Right atrium auricular region (tissue), 2 donors: ENCODE measurements around the gene IRF9. TPM values are rescaled to one million over a fixed set of nuclear protein-coding genes. Genes with fewer than 3 reads are reported as not detected.

Experiments used
- DNase-seq: peaks from one replicate; pipeline ENCODE4 v3.0.0-alpha.2; 2019; ENCODE audit warnings: low spot score
- H3K27ac ChIP-seq, 2 donors: fragments of 200-600 bp; sonication (generic); 1 replicate in 1 of 2; 2 replicates in 1 of 2; pipeline ENCODE4 v1.5.1; 2016 to 2019
- H3K27me3 ChIP-seq, 2 donors: fragments of 200-600 bp; sonication (generic); one replicate each; pipeline versions ENCODE4 v1.5.1 to v1.6.0; 2017 to 2019
- H3K36me3 ChIP-seq: fragments of 200-600 bp; sonication (generic); one replicate; pipeline ENCODE4 v1.5.1; 2016
- H3K4me1 ChIP-seq, 2 donors: fragments of 200-600 bp; sonication (generic); one replicate each; pipeline versions ENCODE4 v1.5.1 to v1.6.0; 2017 to 2019
- H3K4me3 ChIP-seq, 2 donors: fragments of 200-600 bp; sonication (generic); 1 replicate in 1 of 2; 2 replicates in 1 of 2; pipeline ENCODE4 v1.5.1; 2017 to 2019; ENCODE audit warnings: mild to moderate bottlenecking in 1 of 2, moderate library complexity in 1 of 2
- H3K9me3 ChIP-seq, 2 donors: fragments of 200-600 bp; sonication (generic); one replicate each; pipeline ENCODE4 v1.5.1; 2019
- CTCF ChIP-seq, 2 donors: fragments of 200-600 bp; sonication (generic); IDR thresholded peaks; one replicate each; pipeline ENCODE4 v1.5.1; 2019; ENCODE audit warnings: antibody characterized with exemption in 2 of 2
- total RNA-seq, 2 donors: library from RNA; depleted of rRNA; stranded (reverse); fragments of >200 nt; gene quantifications; one replicate each; pipeline ENCODE4 v1.1.0, GENCODE V29; 2016

IRF9 gene
- total RNA-seq, 2 donors from 2014 or later, result 29.2 to 33.1 TPM

GRCh38 chr14:24186831-24187538 lies 25.9 kb downstream of the IRF9 start:
- H3K27me3 ChIP-seq, result no peaks in the 10 kb centered on the region
- H3K9me3 ChIP-seq, result no peaks in the 10 kb centered on the region
- H3K27ac ChIP-seq, result no peak overlapping the region
- peaks cover 33% of the 10 kb centered on the region for H3K36me3 ChIP-seq
- no peak overlapping the region for H3K4me3 ChIP-seq
- no peak for TF ChIP-seq CTCF (IDR thresholded peaks at IDR 0.05)
- peaks cover 0 to 19% of the 10 kb centered on the region in 2 donors for H3K4me1 ChIP-seq
- no peak for DNase-seq

- Histone ChIP-seq H3K27ac (peak overlapping the region in 1 of 2 donors; percentile 64), H3K27me3 (no peaks in the 10 kb centered on the region), H3K9me3 (no peaks in the 10 kb centered on the region), H3K36me3 (peaks cover 33% of the 10 kb centered on the region), H3K4me1 (peaks cover 0 to 19% of the 10 kb centered on the region in 2 donors), H3K4me3 (peak overlapping the region in 1 of 2 donors; percentile 78)
- DNase-seq, result no peak
- TF ChIP-seq CTCF (IDR thresholded peaks at IDR 0.05), result no peak
Observed at GRCh38 chr14:24187539-24187915, 26.5 kb downstream of the IRF9 start.

- Histone ChIP-seq H3K4me1 (peaks cover 0 to 19% of the 10 kb centered on the region in 2 donors), H3K4me3 (peak within 1 kb of the TSS; percentile 66 to 78), H3K27me3 (no peaks in the 10 kb centered on the region), H3K9me3 (no peaks in the 10 kb centered on the region), H3K36me3 (peaks cover 29% of the 10 kb centered on the region), H3K27ac (peak within 1 kb of the TSS; percentile 61 to 64)
- DNase-seq, result peak; percentile 98
- no peak for TF ChIP-seq CTCF (IDR thresholded peaks at IDR 0.05)
Observed at GRCh38 chr14:24188251-24189058, 27.4 kb downstream of the IRF9 start, which contains the start of gene IPO4. Gene IPO4 (minus strand): TSS chr14:24188816. CDS start chr14:24188787, 29 bp downstream.

GRCh38 chr14:24189059-24189375 lies 28.0 kb downstream of the IRF9 start:
- Histone ChIP-seq H3K27me3 (no peaks in the 10 kb centered on the region), H3K36me3 (peaks cover 23% of the 10 kb centered on the region)
- no peak for TF ChIP-seq CTCF (IDR thresholded peaks at IDR 0.05)

GRCh38 chr14:24189460-24189859 lies 28.4 kb downstream of the IRF9 start:
- peaks cover 0 to 26% of the 10 kb centered on the region in 2 donors for H3K4me1 ChIP-seq
- H3K36me3 ChIP-seq, result peaks cover 19% of the 10 kb centered on the region
- no peak for DNase-seq

More at GRCh38 chr14:24189059-24189375, 28.0 kb downstream of the IRF9 start:
- no peak for DNase-seq
- Histone ChIP-seq H3K27ac (peak overlapping the region; percentile 16 to 31), H3K9me3 (no peaks in the 10 kb centered on the region), H3K4me1 (peaks cover 0 to 21% of the 10 kb centered on the region in 2 donors), H3K4me3 (peak overlapping the region in 1 of 2 donors; percentile 78)

More at GRCh38 chr14:24189460-24189859, 28.4 kb downstream of the IRF9 start:
- no peaks in the 10 kb centered on the region for H3K9me3 ChIP-seq
- H3K27ac ChIP-seq, result no peak overlapping the region
- no peak for TF ChIP-seq CTCF (IDR thresholded peaks at IDR 0.05)
- no peak overlapping the region for H3K4me3 ChIP-seq
- no peaks in the 10 kb centered on the region for H3K27me3 ChIP-seq
